Mononuclear cell (primary cell): ENCODE results near the gene KARS1. TPM values are rescaled to one million over a fixed set of nuclear protein-coding genes. Genes with fewer than 3 reads are reported as not detected.

Experiments
- H3K27me3 ChIP-seq: 2 replicates; pipeline ENCODE4 v1.6.0; 2011; ENCODE audit warnings: low read length, control low read depth; ENCODE audit not compliant: insufficient read depth
- H3K4me1 ChIP-seq: 2 replicates; pipeline ENCODE4 v1.5.1; 2011; ENCODE audit warnings: mild to moderate bottlenecking, low read length, control low read depth; ENCODE audit not compliant: insufficient read depth
- H3K4me3 ChIP-seq: 2 replicates; pipeline ENCODE4 v1.5.1; 2011; ENCODE audit warnings: mild to moderate bottlenecking, low read length, moderate library complexity
- H3K9me3 ChIP-seq: 2 replicates; pipeline ENCODE4 v1.5.1; 2011; ENCODE audit warnings: low read depth, mild to moderate bottlenecking, control low read depth, low read length
- total RNA-seq: library from RNA; depleted of rRNA; stranded (reverse); fragments of >200 nt; gene quantifications from one replicate; pipeline ENCODE4 v1.2.3, GENCODE V29; 2012

Gene KARS1
- total RNA-seq, 1 donor = 167 TPM

DNA sequence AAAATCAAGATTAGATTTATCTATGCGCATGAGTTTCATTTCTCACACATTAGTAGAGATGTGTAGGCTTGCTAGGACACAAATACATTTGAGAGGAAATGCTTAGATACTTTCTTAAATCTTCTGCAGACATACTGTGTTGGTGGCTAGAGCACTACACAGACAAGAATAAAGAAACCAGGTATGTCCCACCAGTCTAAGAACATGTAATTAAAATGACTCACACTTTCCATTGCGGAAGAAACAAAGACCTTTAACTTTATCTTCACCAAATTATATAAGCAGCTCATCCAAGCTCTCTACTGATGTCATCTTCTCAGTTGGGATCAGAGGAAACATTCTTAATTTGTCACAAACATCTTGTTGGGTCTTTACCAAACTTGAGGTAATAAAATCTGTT, 68.7 kb downstream of the KARS1 start:
- Histone ChIP-seq H3K9me3 (no peaks in the 10 kb centered on the region), H3K27me3 (no peaks in the 10 kb centered on the region), H3K4me3 (no peak overlapping the region), H3K4me1 (peaks cover under 1% of the 10 kb centered on the region)

- Histone ChIP-seq H3K4me3 (no peak overlapping the region), H3K27me3 (no peaks in the 10 kb centered on the region), H3K9me3 (no peaks in the 10 kb centered on the region), H3K4me1 (peaks cover 4% of the 10 kb centered on the region)
These were observed 69.3 kb downstream of the KARS1 start for GRCh38 chr16:75578212-75578611.

Other genes starting within 250 kb of the KARS1 start
- gene CFDP1, start 214.2 kb downstream of the KARS1 start, total RNA-seq = 23.3 TPM
- 52.9 TPM for gene TMEM170A, start 183.0 kb downstream of the KARS1 start, total RNA-seq
- not detected for gene CHST6, start 152.2 kb downstream of the KARS1 start, total RNA-seq
- gene CHST5, start 111.6 kb downstream of the KARS1 start, total RNA-seq = under 0.01 TPM
- gene TMEM231, start 91.4 kb downstream of the KARS1 start, total RNA-seq = 2.5 TPM
- 45.1 TPM for gene GABARAPL2, start 81.3 kb downstream of the KARS1 start, total RNA-seq
- 52.5 TPM for gene ADAT1, start 24.4 kb downstream of the KARS1 start, total RNA-seq
- gene TERF2IP, start 108 bp upstream of the KARS1 start, total RNA-seq = 91.1 TPM
- not detected for gene CPHXL2, start 29.3 kb upstream of the KARS1 start, total RNA-seq
- 0.21 TPM for gene DUXB, start 53.8 kb upstream of the KARS1 start, total RNA-seq
- not detected for gene CPHXL, start 78.8 kb upstream of the KARS1 start, total RNA-seq